OCI-LY7 (cell line): ENCODE data around the gene PAX2. TPM values are rescaled to one million over a fixed set of nuclear protein-coding genes. Genes with fewer than 3 reads are reported as not detected.

Experiments
- BruUV-seq: library from RNA; stranded (reverse); fragments of 400-500 nt; replicated peaks from 2 replicates; lab custom pipeline; 2021; lab: Mats Ljungman, UMichigan
- CTCF ChIA-PET: fragments of 300-600 bp; sonication (Branson Sonifier 250); formaldehyde crosslinking; loops from one replicate; lab custom pipeline; 2022; ENCODE audit warnings: antibody characterized with exemption; ENCODE audit not compliant: unreplicated experiment; lab: Charles Lee
- POLR2A ChIA-PET: fragments of 300-600 bp; sonication (Branson Sonifier 250); formaldehyde crosslinking; loops from one replicate; lab custom pipeline; 2022; ENCODE audit warnings: antibody characterized with exemption; lab: Charles Lee
- DNase-seq: peaks from one replicate; pipeline ENCODE4 v3.0.0-alpha.2; 2015; ENCODE audit warnings: low spot score
- H2AFZ ChIP-seq: fragments of 200-600 bp; sonication (generic), shearing (Covaris generic); 2 replicates; pipeline ENCODE4 v1.6.1; 2014; ENCODE audit warnings: mild to moderate bottlenecking, antibody characterized with exemption, low read length, moderate library complexity
- H3K27ac ChIP-seq: fragments of 200-600 bp; sonication (generic); 2 replicates; pipeline ENCODE4 v1.5.1; 2014; ENCODE audit warnings: mixed run types, low read depth, mild to moderate bottlenecking, moderate library complexity, low read length, inconsistent platforms; ENCODE audit not compliant: poor library complexity, severe bottlenecking
- H3K36me3 ChIP-seq: fragments of 200-600 bp; sonication (generic); 2 replicates; pipeline ENCODE4 v1.6.1; 2014; ENCODE audit warnings: mild to moderate bottlenecking, antibody characterized with exemption, low read length, moderate library complexity, mixed read lengths; ENCODE audit not compliant: insufficient read depth
- H3K4me1 ChIP-seq: fragments of 200-600 bp; sonication (generic); 2 replicates; pipeline ENCODE4 v1.5.1; 2014; ENCODE audit warnings: mild to moderate bottlenecking, low read length; ENCODE audit not compliant: insufficient read depth, poor library complexity, severe bottlenecking
- H3K4me2 ChIP-seq: fragments of 200-600 bp; sonication (generic); 2 replicates; pipeline ENCODE4 v1.6.1; 2014; ENCODE audit warnings: mild to moderate bottlenecking, low read length
- H3K4me3 ChIP-seq: fragments of 200-600 bp; sonication (generic); 2 replicates; pipeline ENCODE4 v1.5.1; 2014; ENCODE audit warnings: mild to moderate bottlenecking, low read depth, low read length; ENCODE audit not compliant: poor library complexity, severe bottlenecking
- H3K79me2 ChIP-seq: fragments of 200-600 bp; sonication (generic); 2 replicates; pipeline ENCODE4 v1.6.1; 2016; ENCODE audit warnings: low read depth, mild to moderate bottlenecking, low read length, moderate library complexity, mixed read lengths; ENCODE audit not compliant: insufficient read depth
- H3K9me2 ChIP-seq: fragments of 200-600 bp; sonication (generic); 2 replicates; pipeline ENCODE4 v1.6.1; 2016; ENCODE audit warnings: mild to moderate bottlenecking, low read length, mixed read lengths; ENCODE audit not compliant: insufficient read depth
- H3K9me3 ChIP-seq: fragments of 200-600 bp; sonication (generic); 2 replicates; pipeline ENCODE4 v1.6.1; 2014; ENCODE audit warnings: mild to moderate bottlenecking, mixed run types, low read length, mixed read lengths
- H4K20me1 ChIP-seq: fragments of 200-600 bp; sonication (generic); 2 replicates; pipeline ENCODE4 v1.6.1; 2014; ENCODE audit warnings: mild to moderate bottlenecking, antibody characterized with exemption, low read length, moderate library complexity, mixed read lengths; ENCODE audit not compliant: insufficient read depth
- EZH2phosphoT487 ChIP-seq: fragments of 200-600 bp; sonication (generic); IDR thresholded peaks from 2 replicates; pipeline ENCODE4 v1.6.1; 2018; ENCODE audit warnings: low read depth, borderline replicate concordance, mild to moderate bottlenecking, mixed run types, antibody characterized with exemption, low read length, moderate library complexity, mixed read lengths
- intact Hi-C: fragments of 100-400 bp; cut with micrococcal nuclease; formaldehyde crosslinking; loops from one replicate; pipeline ENCODE4 v1.10.0; 2022; ENCODE audit not compliant: unreplicated experiment
- total RNA-seq, 2 experiments: library from RNA; depleted of rRNA in 1 of 2; stranded (reverse); fragments of >200 nt in 1 of 2; shearing (Covaris generic) in 1 of 2; gene quantifications; 2 replicates each; pipeline ENCODE4 v1.2.3, GENCODE V29; 2014 to 2022
- TF ChIP-seq, protein P1 (sequence below): fragments of 200-600 bp; sonication (generic); conservative IDR thresholded peaks from 2 replicates; pipeline ENCODE4 v1.5.1; 2014; ENCODE audit warnings: mild to moderate bottlenecking, antibody characterized with exemption, low read length, moderate library complexity, mixed read lengths

PAX2 gene
- total RNA-seq, 2 experiments from 2014 or later: not detected

- Histone ChIP-seq H3K36me3 (no peaks in the 10 kb centered on the region), H4K20me1 (no peaks in the 10 kb centered on the region), H3K9me2 (no peaks in the 10 kb centered on the region), H3K4me2 (no peak overlapping the region), H3K79me2 (no peaks in the 10 kb centered on the region), H3K4me3 (no peak overlapping the region), H3K27ac (no peak overlapping the region), H2AFZ (no peak overlapping the region), H3K9me3 (no peaks in the 10 kb centered on the region), H3K4me1 (no peaks in the 10 kb centered on the region)
- TF ChIP-seq EZH2phosphoT487: no peak
- TF ChIP-seq, protein P1, sequence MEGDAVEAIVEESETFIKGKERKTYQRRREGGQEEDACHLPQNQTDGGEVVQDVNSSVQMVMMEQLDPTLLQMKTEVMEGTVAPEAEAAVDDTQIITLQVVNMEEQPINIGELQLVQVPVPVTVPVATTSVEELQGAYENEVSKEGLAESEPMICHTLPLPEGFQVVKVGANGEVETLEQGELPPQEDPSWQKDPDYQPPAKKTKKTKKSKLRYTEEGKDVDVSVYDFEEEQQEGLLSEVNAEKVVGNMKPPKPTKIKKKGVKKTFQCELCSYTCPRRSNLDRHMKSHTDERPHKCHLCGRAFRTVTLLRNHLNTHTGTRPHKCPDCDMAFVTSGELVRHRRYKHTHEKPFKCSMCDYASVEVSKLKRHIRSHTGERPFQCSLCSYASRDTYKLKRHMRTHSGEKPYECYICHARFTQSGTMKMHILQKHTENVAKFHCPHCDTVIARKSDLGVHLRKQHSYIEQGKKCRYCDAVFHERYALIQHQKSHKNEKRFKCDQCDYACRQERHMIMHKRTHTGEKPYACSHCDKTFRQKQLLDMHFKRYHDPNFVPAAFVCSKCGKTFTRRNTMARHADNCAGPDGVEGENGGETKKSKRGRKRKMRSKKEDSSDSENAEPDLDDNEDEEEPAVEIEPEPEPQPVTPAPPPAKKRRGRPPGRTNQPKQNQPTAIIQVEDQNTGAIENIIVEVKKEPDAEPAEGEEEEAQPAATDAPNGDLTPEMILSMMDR: no peak
- POLR2A ChIA-PET: no interaction called here
- CTCF ChIA-PET: no interaction called here
- DNase-seq: no peak
- intact Hi-C loops: no loop called here
- no TSS peak for BruUV-seq
Observed at GRCh38 chr10:100811752-100812750, 66.7 kb downstream of the PAX2 start.

DNA sequence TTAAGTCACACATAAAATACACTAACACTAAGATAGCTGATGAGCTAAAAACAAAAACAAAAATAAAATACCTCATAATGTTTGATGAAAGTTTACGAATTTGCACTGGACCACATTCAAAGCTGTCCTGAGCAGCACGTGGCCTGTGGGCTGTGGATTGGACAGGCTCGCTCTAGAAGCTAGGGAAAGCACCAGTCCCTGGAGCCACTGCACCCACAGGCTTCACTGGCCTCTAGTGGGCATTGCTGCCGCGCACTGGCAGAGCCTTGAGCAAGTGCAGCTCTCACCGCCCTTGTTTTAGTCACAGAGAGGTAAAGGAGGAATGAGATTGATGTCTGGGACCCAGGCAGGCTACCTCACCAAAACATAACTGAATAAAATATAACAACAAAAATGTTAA is 67.6 kb downstream of the PAX2 start:
- POLR2A ChIA-PET: no interaction called here
- DNase-seq: no peak
- H3K27ac ChIP-seq: no peak overlapping the region
- H3K4me1 ChIP-seq: no peaks in the 10 kb centered on the region
- no TSS peak for BruUV-seq
- H3K4me2 ChIP-seq: no peak overlapping the region
- CTCF ChIA-PET: no interaction called here
- H2AFZ ChIP-seq: no peak overlapping the region
- H3K79me2 ChIP-seq: no peaks in the 10 kb centered on the region
- TF ChIP-seq EZH2phosphoT487: no peak
- TF ChIP-seq, protein P1: no peak
- intact Hi-C loops: no loop called here
- no peaks in the 10 kb centered on the region for H4K20me1 ChIP-seq
- H3K9me3 ChIP-seq: no peaks in the 10 kb centered on the region
- H3K9me2 ChIP-seq: no peaks in the 10 kb centered on the region
- H3K36me3 ChIP-seq: no peaks in the 10 kb centered on the region
- H3K4me3 ChIP-seq: no peak overlapping the region
